ENCODE results near the gene LRRN3. TPM values are rescaled to one million over a fixed set of nuclear protein-coding genes. Genes with fewer than 3 reads are reported as not detected.

LRRN3 gene
- total and polyA plus RNA-seq, 12 donors, result 10.7 to 109 (median 55.1) TPM

DNA sequence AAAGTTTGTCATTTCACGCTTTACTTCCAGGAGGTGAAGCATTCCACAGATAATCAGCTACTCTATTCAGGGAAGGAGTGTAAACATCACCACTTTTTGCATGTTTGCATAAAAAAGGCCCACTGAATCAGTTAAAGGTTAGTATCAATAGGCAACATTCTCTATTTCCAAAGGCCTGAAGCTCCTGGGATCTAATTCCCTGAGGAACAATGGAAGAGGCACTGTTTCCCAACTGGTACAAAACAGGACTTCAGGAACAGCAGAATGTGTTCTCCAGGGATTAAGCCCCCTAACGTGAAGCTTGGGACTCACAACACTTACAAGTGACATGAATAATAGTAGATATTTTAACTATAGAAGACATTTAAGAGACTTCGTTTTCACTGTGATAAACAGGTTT is 6.1 kb downstream of the LRRN3 start:
- no peaks in the 10 kb centered on the region for H3K9me3 ChIP-seq (replicated peaks in 1 of 3)
- H3K4me1 ChIP-seq (replicated peaks in 1 of 2), result peaks cover 3 to 52% of the 10 kb centered on the region in 2 donors
- H3K36me3 ChIP-seq (replicated peaks in 1 of 2), result no peaks in the 10 kb centered on the region
- H3K27me3 ChIP-seq, result no peaks in the 10 kb centered on the region
- DNase-seq, result no peak
- no peak for TF ChIP-seq POLR2A (IDR thresholded peaks at IDR 0.05)
- TF ChIP-seq, protein P1, sequence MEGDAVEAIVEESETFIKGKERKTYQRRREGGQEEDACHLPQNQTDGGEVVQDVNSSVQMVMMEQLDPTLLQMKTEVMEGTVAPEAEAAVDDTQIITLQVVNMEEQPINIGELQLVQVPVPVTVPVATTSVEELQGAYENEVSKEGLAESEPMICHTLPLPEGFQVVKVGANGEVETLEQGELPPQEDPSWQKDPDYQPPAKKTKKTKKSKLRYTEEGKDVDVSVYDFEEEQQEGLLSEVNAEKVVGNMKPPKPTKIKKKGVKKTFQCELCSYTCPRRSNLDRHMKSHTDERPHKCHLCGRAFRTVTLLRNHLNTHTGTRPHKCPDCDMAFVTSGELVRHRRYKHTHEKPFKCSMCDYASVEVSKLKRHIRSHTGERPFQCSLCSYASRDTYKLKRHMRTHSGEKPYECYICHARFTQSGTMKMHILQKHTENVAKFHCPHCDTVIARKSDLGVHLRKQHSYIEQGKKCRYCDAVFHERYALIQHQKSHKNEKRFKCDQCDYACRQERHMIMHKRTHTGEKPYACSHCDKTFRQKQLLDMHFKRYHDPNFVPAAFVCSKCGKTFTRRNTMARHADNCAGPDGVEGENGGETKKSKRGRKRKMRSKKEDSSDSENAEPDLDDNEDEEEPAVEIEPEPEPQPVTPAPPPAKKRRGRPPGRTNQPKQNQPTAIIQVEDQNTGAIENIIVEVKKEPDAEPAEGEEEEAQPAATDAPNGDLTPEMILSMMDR (IDR thresholded peaks at IDR 0.05), result no peak
- H3K4me3 ChIP-seq, result no peak overlapping the region
- H3K27ac ChIP-seq, result peak overlapping the region in 1 of 5 donors; percentile 15
- 78 to 91% (median 85%) methylated on average over 3 of the region's 3 CpGs for WGBS, 4 donors
- intact Hi-C loops (cut with DNase I), result no loop called here

DNA sequence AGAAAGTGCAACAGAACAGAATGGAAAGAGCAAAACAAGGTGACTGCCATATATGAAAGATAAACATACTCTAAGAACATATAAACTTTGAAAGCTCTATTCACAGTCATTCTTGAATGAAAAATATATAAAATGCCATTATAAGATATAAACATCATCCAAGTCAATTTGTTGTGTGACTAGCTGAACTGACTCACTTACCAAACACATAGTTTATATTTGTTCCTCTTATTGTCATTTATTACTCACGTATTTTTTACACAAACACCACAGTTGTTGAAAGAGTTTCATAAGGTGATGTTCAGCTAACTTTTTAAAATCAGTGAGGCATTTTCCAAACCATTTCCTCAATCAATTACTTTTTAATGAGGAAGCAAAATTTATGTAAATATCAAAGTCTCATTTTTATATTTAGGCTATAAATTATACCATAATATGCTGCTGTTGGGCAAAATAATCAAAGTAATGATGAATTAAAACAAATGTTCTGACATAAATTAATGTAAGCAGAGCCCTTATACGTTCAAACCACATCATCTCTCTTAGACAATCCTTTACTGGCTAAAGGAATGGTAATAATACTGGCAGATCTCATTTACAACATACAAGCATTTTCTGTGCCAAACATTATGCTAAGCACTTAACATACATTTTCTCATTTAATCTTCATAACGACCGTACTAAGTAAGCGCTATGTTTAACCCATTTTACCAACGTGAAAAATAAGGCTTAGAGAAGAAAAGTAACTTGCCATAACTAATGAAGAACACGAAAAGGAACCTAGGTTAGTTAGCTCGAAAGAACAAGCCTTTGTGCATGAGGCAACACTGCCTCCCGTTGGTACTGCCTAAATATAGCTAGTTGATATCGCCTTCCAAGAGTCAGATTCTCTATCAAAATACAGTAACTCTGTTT is 7.3 kb downstream of the LRRN3 start:
- WGBS, 4 donors, result 40 to 43% (median 42%) methylated on average over 10 of the region's 10 CpGs
- Histone ChIP-seq H3K36me3 (replicated peaks in 1 of 2) (no peaks in the 10 kb centered on the region), H3K4me3 (peak overlapping the region in 1 of 4 donors; percentile 13), H3K9me3 (replicated peaks in 1 of 3) (no peaks in the 10 kb centered on the region), H3K27ac (peak overlapping the region in 1 of 5 donors; percentile 4), H3K4me1 (replicated peaks in 1 of 2) (peaks cover 3 to 52% of the 10 kb centered on the region in 2 donors), H3K27me3 (no peaks in the 10 kb centered on the region)
- TF ChIP-seq, protein P1 (IDR thresholded peaks at IDR 0.05), result peak in 5 of 6 experiments; percentile 26 to 58 (median 49)
- no peak for TF ChIP-seq POLR2A (IDR thresholded peaks at IDR 0.05)
- peak in 6 of 7 donors; percentile 20 to 66 (median 31) for DNase-seq
- intact Hi-C loops (cut with DNase I), result no loop called here

DNA sequence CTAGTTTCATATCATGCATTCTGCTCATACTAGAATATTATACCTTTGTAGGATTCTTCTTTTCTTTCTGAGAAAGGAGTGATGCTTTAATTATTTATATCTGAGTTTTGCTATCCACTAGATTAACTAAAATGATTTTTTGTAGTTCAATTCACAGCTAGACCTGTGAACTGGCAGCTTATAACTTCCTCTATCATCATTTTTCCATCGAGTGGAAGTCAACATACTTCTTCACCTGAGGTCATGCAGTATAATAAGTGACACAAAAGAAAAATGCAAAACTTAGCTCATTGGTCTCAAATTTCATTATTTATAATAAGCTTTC is 8.0 kb downstream of the LRRN3 start:
- no peak for DNase-seq
- H3K9me3 ChIP-seq (replicated peaks in 1 of 3), result no peaks in the 10 kb centered on the region
- peaks cover 3 to 58% of the 10 kb centered on the region in 2 donors for H3K4me1 ChIP-seq (replicated peaks in 1 of 2)
- peak overlapping the region in 1 of 4 donors; percentile 13 for H3K4me3 ChIP-seq
- no peak for TF ChIP-seq POLR2A (IDR thresholded peaks at IDR 0.05)
- TF ChIP-seq, protein P1 (IDR thresholded peaks at IDR 0.05), result no peak
- H3K27me3 ChIP-seq, result no peaks in the 10 kb centered on the region
- WGBS, 4 donors, result 17 to 23% (median 21%) methylated on average over 1 of the region's 1 CpG
- H3K36me3 ChIP-seq (replicated peaks in 1 of 2), result no peaks in the 10 kb centered on the region
- intact Hi-C loops (cut with DNase I), result no loop called here
- H3K27ac ChIP-seq, result peak overlapping the region in 1 of 5 donors; percentile 4

DNA sequence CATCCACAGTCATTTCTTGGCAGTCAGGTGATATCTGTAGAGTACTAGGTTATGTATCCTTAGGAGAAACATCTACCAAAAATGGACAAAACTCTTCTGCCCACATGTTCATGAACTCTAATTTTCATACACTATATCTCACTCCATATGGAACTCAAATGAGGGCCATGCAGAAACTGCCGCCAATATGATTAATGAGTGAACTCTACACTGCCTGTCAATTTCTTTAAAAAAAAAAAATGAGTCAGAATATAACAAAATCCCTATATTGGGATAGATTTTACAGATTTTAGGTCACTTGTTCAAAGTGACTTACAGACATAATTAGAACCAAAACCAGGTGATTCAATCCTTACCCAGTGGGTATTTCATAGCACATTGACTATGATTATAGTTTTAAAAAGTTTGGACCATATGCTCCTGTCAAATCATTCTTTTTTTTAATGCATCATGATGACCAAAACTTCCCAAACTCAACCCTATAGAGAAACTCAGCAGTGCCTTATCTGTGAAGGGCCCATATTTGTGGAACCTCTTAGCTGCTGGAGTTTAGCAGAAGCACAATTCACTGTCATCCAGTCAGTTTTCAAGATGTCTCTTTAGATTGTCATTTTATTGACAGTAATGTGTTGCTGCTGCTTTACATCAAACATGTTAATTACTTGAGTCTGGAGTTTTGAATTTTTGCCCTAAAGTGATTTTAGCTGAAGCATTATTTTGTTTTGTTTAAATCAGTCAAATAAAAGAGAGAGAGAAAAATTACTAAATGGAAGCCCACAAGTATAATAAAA is 11.1 kb downstream of the LRRN3 start:
- WGBS, 4 donors, result 93 to 100% (median 95%) methylated on average over 1 of the region's 1 CpG
- Histone ChIP-seq H3K27me3 (no peaks in the 10 kb centered on the region), H3K4me1 (replicated peaks in 1 of 2) (peaks cover 10 to 60% of the 10 kb centered on the region in 2 donors), H3K4me3 (no peak overlapping the region), H3K36me3 (replicated peaks in 1 of 2) (no peaks in the 10 kb centered on the region), H3K27ac (peak overlapping the region in 1 of 5 donors; percentile 10), H3K9me3 (replicated peaks in 1 of 3) (no peaks in the 10 kb centered on the region)
- intact Hi-C loops (cut with DNase I), result no loop called here
- no peak for TF ChIP-seq POLR2A (IDR thresholded peaks at IDR 0.05)
- TF ChIP-seq, protein P1 (IDR thresholded peaks at IDR 0.05), result no peak
- no peak for DNase-seq
